Epithelial cell of proximal tubule (primary cell): ENCODE measurements around the gene SLC45A3. TPM values are rescaled to one million over a fixed set of nuclear protein-coding genes. Genes with fewer than 3 reads are reported as not detected.
"Not testable (repeated sequence)": the region's sequence is repeated elsewhere in the genome, so short reads cannot be mapped to it uniquely, and the experiment has no call there.

Source experiments
- DNase-seq: peaks from one replicate; pipeline ENCODE4 v3.0.0-alpha.2; 2011; ENCODE audit warnings: low read depth
- H3K4me3 ChIP-seq: 2 replicates; pipeline ENCODE4 v1.5.1; 2011; ENCODE audit warnings: low read depth, mild to moderate bottlenecking, low read length
- total RNA-seq: library from RNA; depleted of rRNA; stranded (reverse); fragments of >200 nt; gene quantifications from 2 replicates; pipeline ENCODE4 v1.2.3, GENCODE V29; 2015
- TF ChIP-seq, protein P1 (sequence below): conservative IDR thresholded peaks from 2 replicates; pipeline ENCODE4 v1.5.1; 2012; ENCODE audit warnings: low read depth, mild to moderate bottlenecking, low read length

SLC45A3 gene
- total RNA-seq, 1 donor from 2014 or later: 6.5 TPM

DNA sequence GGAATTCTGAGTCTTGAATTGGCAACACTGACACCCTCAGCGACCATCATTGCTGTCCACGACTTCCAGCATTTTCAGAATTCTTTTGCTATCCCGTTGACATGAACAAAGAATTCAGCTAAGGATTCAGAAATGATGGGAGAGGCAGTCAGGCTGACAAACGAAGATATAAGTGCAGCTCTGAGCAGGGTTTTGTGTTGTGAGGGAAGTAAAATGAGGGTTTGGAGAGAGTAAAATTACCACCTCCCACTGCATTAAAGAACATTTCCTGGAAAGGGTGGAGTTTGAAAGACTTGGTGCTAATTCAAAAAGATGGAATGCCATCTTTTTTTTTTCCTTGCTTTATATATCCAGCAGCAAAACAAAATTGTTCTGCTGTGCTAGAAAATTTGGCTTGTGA is 43.6 kb downstream of the SLC45A3 start:
- DNase-seq: no peak
- TF ChIP-seq, protein P1, sequence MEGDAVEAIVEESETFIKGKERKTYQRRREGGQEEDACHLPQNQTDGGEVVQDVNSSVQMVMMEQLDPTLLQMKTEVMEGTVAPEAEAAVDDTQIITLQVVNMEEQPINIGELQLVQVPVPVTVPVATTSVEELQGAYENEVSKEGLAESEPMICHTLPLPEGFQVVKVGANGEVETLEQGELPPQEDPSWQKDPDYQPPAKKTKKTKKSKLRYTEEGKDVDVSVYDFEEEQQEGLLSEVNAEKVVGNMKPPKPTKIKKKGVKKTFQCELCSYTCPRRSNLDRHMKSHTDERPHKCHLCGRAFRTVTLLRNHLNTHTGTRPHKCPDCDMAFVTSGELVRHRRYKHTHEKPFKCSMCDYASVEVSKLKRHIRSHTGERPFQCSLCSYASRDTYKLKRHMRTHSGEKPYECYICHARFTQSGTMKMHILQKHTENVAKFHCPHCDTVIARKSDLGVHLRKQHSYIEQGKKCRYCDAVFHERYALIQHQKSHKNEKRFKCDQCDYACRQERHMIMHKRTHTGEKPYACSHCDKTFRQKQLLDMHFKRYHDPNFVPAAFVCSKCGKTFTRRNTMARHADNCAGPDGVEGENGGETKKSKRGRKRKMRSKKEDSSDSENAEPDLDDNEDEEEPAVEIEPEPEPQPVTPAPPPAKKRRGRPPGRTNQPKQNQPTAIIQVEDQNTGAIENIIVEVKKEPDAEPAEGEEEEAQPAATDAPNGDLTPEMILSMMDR: no peak
- no peak overlapping the region for H3K4me3 ChIP-seq

GRCh38 chr1:205636138-205636530 is 44.2 kb downstream of the SLC45A3 start:
- not testable (repeated sequence) for H3K4me3 ChIP-seq, DNase-seq

GRCh38 chr1:205633421-205633976 is 46.8 kb downstream of the SLC45A3 start:
- TF ChIP-seq, protein P1: no peak
- no peak overlapping the region for H3K4me3 ChIP-seq
- no peak for DNase-seq

DNA sequence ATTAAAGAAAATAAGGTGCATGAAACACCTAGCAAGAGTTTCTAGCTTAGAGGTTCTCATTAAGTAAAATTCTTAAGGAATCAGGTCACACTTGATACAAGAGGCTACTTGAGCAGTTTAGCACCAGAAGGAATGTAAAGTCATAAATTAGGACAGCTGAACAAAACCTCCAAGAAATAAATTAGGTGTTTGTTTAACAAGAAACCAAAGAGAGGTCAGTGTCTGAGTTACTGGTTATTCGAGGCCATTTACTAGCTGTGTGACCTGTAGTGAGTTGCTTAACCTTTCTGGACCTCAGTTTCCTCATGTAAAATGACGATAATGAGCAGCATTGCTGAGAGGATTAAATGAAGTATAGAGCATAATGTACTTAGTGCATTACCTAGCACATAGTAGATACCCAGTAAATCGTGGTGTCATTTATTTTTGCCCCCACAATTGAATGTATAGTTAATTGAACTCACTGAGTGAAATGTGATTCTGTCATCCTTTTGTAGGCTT is 47.6 kb downstream of the SLC45A3 start:
- TF ChIP-seq, protein P1: no peak
- H3K4me3 ChIP-seq: peak overlapping the region; percentile 76
- no peak for DNase-seq

GRCh38 chr1:205631768-205632668 is 48.3 kb downstream of the SLC45A3 start, which contains the start of gene ELK4:
ELK4 (minus strand) TSS chr1:205632011; CDS start chr1:205623882, 8,129 bp downstream.
- DNase-seq: peak; percentile 66
- TF ChIP-seq, protein P1: peak; percentile 72
- H3K4me3 ChIP-seq: peak within 1 kb of the TSS; percentile 76

- no peak for DNase-seq
These were observed 49.1 kb downstream of the SLC45A3 start for GRCh38 chr1:205631010-205631767.

More at GRCh38 chr1:205631010-205631767, 49.1 kb downstream of the SLC45A3 start:
- TF ChIP-seq, protein P1: no peak
- peak overlapping the region; percentile 76 for H3K4me3 ChIP-seq
